Naive thymus-derived CD8-positive, alpha-beta T cell (primary cell): ENCODE data around the gene ST7. TPM values are rescaled to one million over a fixed set of nuclear protein-coding genes. Genes with fewer than 3 reads are reported as not detected.

Source experiments
- ATAC-seq, 2 donors: fragments of 150-1000 bp; cut with Tn5 transposase in 1 of 2; sonication (Bioruptor Pico), chemical (Tn5 transposase) in 1 of 2; 1 replicate in 1 of 2; 2 replicates in 1 of 2; pipeline ENCODE4 v1.10.0; 2021; ENCODE audit warnings: mild to moderate bottlenecking in 2 of 2, moderate library complexity in 2 of 2
- POLR2A ChIA-PET: fragments of 350-600 bp; sonication (Branson Sonifier 250); formaldehyde crosslinking; loops from one replicate; lab custom pipeline; 2021; ENCODE audit warnings: antibody characterized with exemption; lab: Charles Lee
- DNase-seq, 10 donors: peaks; one replicate each; pipeline versions ENCODE4 v3.0.0 to v3.0.0-alpha.2; 2020 to 2022
- H3K27ac Mint-ChIP-seq, 10 donors: one replicate each; pipeline ENCODE4 v1.8.0; 2020 to 2022; ENCODE audit warnings: mild to moderate bottlenecking in 10 of 10, mixed read lengths in 10 of 10, moderate library complexity in 4 of 10, inconsistent platforms in 1 of 10
- H3K27me3 Mint-ChIP-seq, 5 donors: one replicate each; pipeline ENCODE4 v1.8.0; 2021 to 2022; ENCODE audit warnings: mixed read lengths in 5 of 5
- H3K36me3 Mint-ChIP-seq, 3 donors: one replicate each; pipeline ENCODE4 v1.8.0; 2020 to 2022; ENCODE audit warnings: mixed read lengths in 3 of 3, mild to moderate bottlenecking in 2 of 3, inconsistent platforms in 1 of 3
- H3K4me1 Mint-ChIP-seq, 4 donors: one replicate each; pipeline ENCODE4 v1.8.0; 2021 to 2022; ENCODE audit warnings: mixed read lengths in 4 of 4
- H3K4me3 Mint-ChIP-seq, 10 donors: one replicate each; pipeline ENCODE4 v1.8.0; 2020 to 2022; ENCODE audit warnings: mild to moderate bottlenecking in 10 of 10, mixed read lengths in 10 of 10, moderate library complexity in 6 of 10, inconsistent platforms in 1 of 10
- H3K9me3 Mint-ChIP-seq, 9 donors: one replicate each; pipeline ENCODE4 v1.8.0; 2020 to 2022; ENCODE audit warnings: mixed read lengths in 9 of 9, mild to moderate bottlenecking in 3 of 9, inconsistent platforms in 1 of 9, moderate library complexity in 1 of 9
- polyA plus RNA-seq, 3 donors: library from polyadenylated mRNA; unstranded; fragments of 300-500 nt; fragmentation: Illumina TruSeq; gene quantifications; one replicate each; pipeline ENCODE4 v1.2.3, GENCODE V29; 2021
- total RNA-seq, 8 experiments: library from RNA in 2 of 8; stranded (reverse) in 2 of 8; gene quantifications; one replicate each; pipeline ENCODE4 v1.2.3 and lab custom pipeline; 2021 to 2026

The ST7 gene
- total RNA-seq, result 1 to 10 TPM; 3.0 to 5.0 TPM
- polyA plus RNA-seq, result 1 to 10 TPM; 1.3 to 5.3 (median 1.9) TPM
- total RNA-seq (lab: John Stamatoyannopoulos, UW), result 0.49 to 8.7 (median 3.1) reads per million in 6 experiments

GRCh38 chr7:116953372-116953905 lies at the start of gene ST7:
Gene ST7, plus strand, starts transcription at chr7:116953501. Its CDS starts 40 bp downstream, at chr7:116953541.
- H3K4me3 Mint-ChIP-seq, result peak within 1 kb of the TSS; percentile 80 to 97 (median 94)
- POLR2A ChIA-PET, result interaction anchor here (1.0 kb wide), 1 partner anchor 91 kb away, joined by 4 read pairs; the partner anchor contains the start of gene CAPZA2
- peaks cover 0 to 3% (median 0%) of the 10 kb centered on the region in 5 donors for H3K27me3 Mint-ChIP-seq
- DNase-seq (peak; percentile 39 to 78 (median 56)), ATAC-seq (peak; percentile 85 to 87)
- H3K36me3 Mint-ChIP-seq, result no peaks in the 10 kb centered on the region
- no peaks in the 10 kb centered on the region for H3K9me3 Mint-ChIP-seq
- peak within 1 kb of the TSS; percentile 67 to 96 (median 90) for H3K27ac Mint-ChIP-seq
- peaks cover 10 to 19% (median 17%) of the 10 kb centered on the region in 4 donors for H3K4me1 Mint-ChIP-seq

DNA sequence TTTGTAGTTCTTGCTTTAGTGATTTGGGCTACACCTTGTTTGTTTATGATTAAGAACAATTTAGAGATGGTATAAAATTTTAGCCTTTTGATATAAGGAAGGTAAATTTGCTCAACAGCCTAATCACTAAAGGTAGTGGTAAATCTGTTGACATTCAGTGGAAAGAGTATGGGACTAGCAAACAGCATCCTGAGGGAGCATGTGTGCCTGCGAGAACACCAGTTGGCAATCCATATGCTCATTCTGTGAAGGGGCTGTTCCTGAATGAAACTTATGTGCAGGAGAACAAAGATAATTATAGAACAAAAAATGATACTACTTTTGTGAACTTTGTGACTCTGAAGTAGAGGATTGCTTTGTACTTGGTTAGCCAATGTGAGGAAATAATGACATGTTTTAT lies 46.9 kb upstream of the ST7 start:
- ATAC-seq (no peak), DNase-seq (no peak)
- Mint-ChIP-seq H3K36me3 (peaks cover 10 to 79% (median 34%) of the 10 kb centered on the region in 3 donors), H3K9me3 (no peaks in the 10 kb centered on the region), H3K4me1 (no peaks in the 10 kb centered on the region), H3K27me3 (no peaks in the 10 kb centered on the region), H3K27ac (peak overlapping the region in 1 of 10 donors; percentile 29), H3K4me3 (no peak overlapping the region)
- POLR2A ChIA-PET, result no interaction called here

GRCh38 chr7:116910383-116910782 lies 42.9 kb upstream of the ST7 start:
- POLR2A ChIA-PET, result interaction anchor here (0.7 kb wide), 1 partner anchor 103 kb away, joined by 5 read pairs; no protein-coding TSS in a partner anchor
- H3K4me1 Mint-ChIP-seq, result no peaks in the 10 kb centered on the region
- peaks cover 8 to 88% (median 47%) of the 10 kb centered on the region in 3 donors for H3K36me3 Mint-ChIP-seq
- H3K27me3 Mint-ChIP-seq, result no peaks in the 10 kb centered on the region
- ATAC-seq (no peak), DNase-seq (no peak)
- no peak overlapping the region for H3K4me3 Mint-ChIP-seq
- H3K9me3 Mint-ChIP-seq, result no peaks in the 10 kb centered on the region
- peak overlapping the region in 2 of 10 donors; percentile 31 to 37 for H3K27ac Mint-ChIP-seq

GRCh38 chr7:116911801-116912200 lies 41.5 kb upstream of the ST7 start:
- Mint-ChIP-seq H3K27ac (peak overlapping the region in 1 of 10 donors; percentile 27), H3K9me3 (no peaks in the 10 kb centered on the region), H3K27me3 (no peaks in the 10 kb centered on the region), H3K36me3 (peaks cover 8 to 89% (median 54%) of the 10 kb centered on the region in 3 donors), H3K4me3 (no peak overlapping the region), H3K4me1 (no peaks in the 10 kb centered on the region)
- ATAC-seq (no peak), DNase-seq (no peak)
- POLR2A ChIA-PET, result interaction anchor here (0.6 kb wide), 1 partner anchor 11 kb away, joined by 3 read pairs; no protein-coding TSS in a partner anchor

- peaks cover 9 to 89% (median 56%) of the 10 kb centered on the region in 3 donors for H3K36me3 Mint-ChIP-seq
Observed at GRCh38 chr7:116912269-116912909, 40.9 kb upstream of the ST7 start.

GRCh38 chr7:116918704-116919103 lies 34.6 kb upstream of the ST7 start:
- H3K27ac Mint-ChIP-seq, result no peak overlapping the region
- H3K9me3 Mint-ChIP-seq, result no peaks in the 10 kb centered on the region
- no peak for ATAC-seq
- H3K4me3 Mint-ChIP-seq, result no peak overlapping the region
- H3K36me3 Mint-ChIP-seq, result peaks cover 9 to 52% (median 26%) of the 10 kb centered on the region in 3 donors
- POLR2A ChIA-PET, result no interaction called here
- DNase-seq, result no peak
- H3K4me1 Mint-ChIP-seq, result peaks cover 0 to 6% (median under 1%) of the 10 kb centered on the region in 4 donors
- no peaks in the 10 kb centered on the region for H3K27me3 Mint-ChIP-seq

More at GRCh38 chr7:116912269-116912909, 40.9 kb upstream of the ST7 start:
- H3K27ac Mint-ChIP-seq, result no peak overlapping the region
- no peak for ATAC-seq
- no peak overlapping the region for H3K4me3 Mint-ChIP-seq
- H3K9me3 Mint-ChIP-seq, result no peaks in the 10 kb centered on the region
- no peak for DNase-seq
- no peaks in the 10 kb centered on the region for H3K4me1 Mint-ChIP-seq
- POLR2A ChIA-PET, result interaction anchor here (0.6 kb wide), 1 partner anchor 11 kb away, joined by 3 read pairs; no protein-coding TSS in a partner anchor
- H3K27me3 Mint-ChIP-seq, result no peaks in the 10 kb centered on the region

- ATAC-seq, result no peak
- Mint-ChIP-seq H3K27ac (peak overlapping the region in 1 of 10 donors; percentile 66), H3K4me1 (peaks cover 0 to 6% (median under 1%) of the 10 kb centered on the region in 4 donors), H3K27me3 (no peaks in the 10 kb centered on the region), H3K36me3 (peaks cover 9 to 38% (median 19%) of the 10 kb centered on the region in 3 donors), H3K4me3 (no peak overlapping the region), H3K9me3 (no peaks in the 10 kb centered on the region)
- POLR2A ChIA-PET, result no interaction called here
- DNase-seq, result no peak
Observed at GRCh38 chr7:116920359-116920758, 32.9 kb upstream of the ST7 start.

DNA sequence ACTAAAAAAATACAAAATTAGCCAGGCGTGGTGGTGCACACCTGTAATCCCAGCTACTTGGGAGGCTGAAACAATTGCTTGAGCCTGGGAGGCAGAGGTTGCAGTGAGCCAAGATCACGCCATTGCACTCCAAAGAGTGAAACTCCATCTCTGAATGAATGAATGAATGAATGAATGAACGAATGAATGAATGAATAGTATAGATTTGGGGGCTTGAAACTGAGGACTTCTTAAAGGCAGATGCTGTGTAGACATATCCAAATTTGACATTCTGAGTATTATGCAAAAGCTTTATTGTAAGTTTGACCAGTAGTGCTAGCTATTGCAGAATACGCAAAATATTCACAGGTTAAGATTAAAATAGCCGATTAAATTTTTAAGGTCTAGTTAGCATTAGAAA lies 30.8 kb upstream of the ST7 start:
- POLR2A ChIA-PET, result no interaction called here
- H3K4me3 Mint-ChIP-seq, result no peak overlapping the region
- H3K4me1 Mint-ChIP-seq, result peaks cover 0 to 6% (median under 1%) of the 10 kb centered on the region in 4 donors
- no peaks in the 10 kb centered on the region for H3K27me3 Mint-ChIP-seq
- H3K27ac Mint-ChIP-seq, result peak overlapping the region in 1 of 10 donors; percentile 25
- DNase-seq, result no peak
- H3K9me3 Mint-ChIP-seq, result no peaks in the 10 kb centered on the region
- ATAC-seq, result no peak
- H3K36me3 Mint-ChIP-seq, result peaks cover 7 to 21% (median 7%) of the 10 kb centered on the region in 3 donors

DNA sequence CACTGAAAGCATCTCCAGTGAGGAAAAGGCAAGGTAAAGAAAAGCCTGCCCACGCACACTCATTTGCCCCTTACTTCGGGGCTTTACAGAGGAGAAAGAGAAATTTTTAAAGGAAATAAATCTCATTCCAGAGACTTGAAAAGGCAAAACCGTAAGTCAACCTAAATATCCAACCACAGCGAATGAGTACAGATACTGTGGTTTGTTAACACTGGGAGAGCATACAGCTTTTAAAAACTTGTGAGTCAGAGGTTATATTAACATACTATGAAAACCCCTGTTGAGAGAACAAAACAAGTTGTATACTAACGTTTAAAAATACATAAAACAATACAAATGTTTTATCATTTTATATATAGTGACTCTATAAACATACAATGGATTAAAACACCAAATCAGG lies 28.6 kb upstream of the ST7 start:
- ATAC-seq (no peak), DNase-seq (no peak)
- POLR2A ChIA-PET, result no interaction called here
- Mint-ChIP-seq H3K4me3 (no peak overlapping the region), H3K27ac (no peak overlapping the region), H3K4me1 (peaks cover 0 to 6% (median 0%) of the 10 kb centered on the region in 4 donors), H3K27me3 (peaks cover 0 to 6% (median 0%) of the 10 kb centered on the region in 5 donors), H3K9me3 (no peaks in the 10 kb centered on the region), H3K36me3 (peaks cover 0 to 6% (median 0%) of the 10 kb centered on the region in 3 donors)

GRCh38 chr7:116929021-116929420 lies 24.3 kb upstream of the ST7 start:
- ATAC-seq (no peak), DNase-seq (no peak)
- no peaks in the 10 kb centered on the region for H3K36me3 Mint-ChIP-seq
- H3K4me3 Mint-ChIP-seq, result no peak overlapping the region
- H3K27me3 Mint-ChIP-seq, result peaks cover 3 to 14% (median 3%) of the 10 kb centered on the region in 5 donors
- H3K4me1 Mint-ChIP-seq, result peaks cover 0 to 10% (median 4%) of the 10 kb centered on the region in 4 donors
- H3K9me3 Mint-ChIP-seq, result no peaks in the 10 kb centered on the region
- POLR2A ChIA-PET, result no interaction called here
- no peak overlapping the region for H3K27ac Mint-ChIP-seq

DNA sequence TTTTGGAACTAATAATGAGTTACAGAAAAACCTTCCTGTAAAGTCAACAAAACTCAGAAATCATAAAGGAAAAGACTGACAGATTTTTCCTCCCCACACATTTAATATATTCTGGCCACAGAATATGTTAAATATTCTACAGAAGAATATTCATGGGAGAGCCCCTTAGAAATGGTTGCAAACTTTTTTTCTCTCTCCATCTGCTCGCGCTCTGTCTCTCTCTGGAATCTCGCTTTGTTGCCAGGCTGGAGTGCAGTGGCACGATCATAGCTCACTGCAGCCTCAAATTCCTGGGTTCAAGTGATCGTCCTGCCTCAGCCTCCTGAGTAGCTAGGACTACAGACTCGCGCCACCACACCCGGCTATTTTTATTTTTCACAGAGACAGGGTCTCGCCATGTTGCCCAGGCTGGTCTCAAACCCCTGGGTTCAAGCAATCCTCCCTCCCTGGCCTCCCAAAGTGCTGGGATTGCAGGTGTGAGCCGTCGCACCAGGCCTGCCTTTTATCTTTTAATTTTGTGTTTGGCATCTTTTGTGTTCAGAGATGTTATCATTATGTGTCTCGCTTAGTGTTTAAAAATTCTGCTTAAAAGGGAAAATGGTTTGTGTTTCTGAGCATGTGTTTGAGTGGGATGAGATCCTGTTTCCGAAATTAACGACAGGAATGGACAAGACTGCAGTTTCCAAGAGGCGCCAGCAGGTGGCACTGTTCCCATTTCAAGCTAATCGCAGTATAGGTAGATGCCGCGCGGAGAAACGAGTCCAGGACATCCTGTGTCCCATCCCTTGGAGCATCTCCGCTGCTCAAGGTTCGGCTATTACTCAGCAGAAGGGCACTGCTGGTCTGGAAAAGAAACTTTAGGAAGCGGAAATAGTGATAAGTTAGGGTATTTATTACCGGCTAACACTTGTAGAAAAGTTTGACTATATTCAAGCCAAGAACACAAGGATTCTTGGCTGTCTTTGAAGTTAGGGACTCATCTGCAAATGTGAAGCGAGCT lies 23.1 kb upstream of the ST7 start:
- peak overlapping the region in 3 of 10 donors; percentile 30 to 53 (median 50) for H3K4me3 Mint-ChIP-seq
- H3K36me3 Mint-ChIP-seq, result no peaks in the 10 kb centered on the region

GRCh38 chr7:116932566-116932965 lies 20.7 kb upstream of the ST7 start:
- POLR2A ChIA-PET, result no interaction called here
- Mint-ChIP-seq H3K4me3 (no peak overlapping the region), H3K27me3 (peaks cover 12 to 30% (median 14%) of the 10 kb centered on the region in 5 donors), H3K27ac (no peak overlapping the region), H3K36me3 (no peaks in the 10 kb centered on the region), H3K9me3 (no peaks in the 10 kb centered on the region), H3K4me1 (peaks cover 0 to 10% (median 4%) of the 10 kb centered on the region in 4 donors)
- no peak for DNase-seq
- no peak for ATAC-seq

More for the DNA sequence above, 23.1 kb upstream of the ST7 start:
- Mint-ChIP-seq H3K27me3 (peaks cover 3 to 15% (median 9%) of the 10 kb centered on the region in 5 donors), H3K4me1 (peaks cover 0 to 10% (median 4%) of the 10 kb centered on the region in 4 donors), H3K27ac (no peak overlapping the region), H3K9me3 (no peaks in the 10 kb centered on the region)
- POLR2A ChIA-PET, result interaction anchor here (0.9 to 1.0 kb wide), 2 partner anchors 83 to 196 kb away, joined by 3 read pairs; no protein-coding TSS in a partner anchor
- ATAC-seq (peak; percentile 81 to 96), DNase-seq (peak; percentile 45 to 85 (median 68))
